Measurements from ENCODE around the gene MYLK. TPM values are rescaled to one million over a fixed set of nuclear protein-coding genes. Genes with fewer than 3 reads are reported as not detected.

The MYLK gene
- total RNA-seq, 1 donor from 2014 or later = 24.3 TPM

GRCh38 chr3:123792473-123793201, 91.5 kb downstream of the MYLK start:
- DNase-seq (ENCODE audit: low read depth, low spot score) = no peak

GRCh38 chr3:123791898-123792297, 92.2 kb downstream of the MYLK start:
- DNase-seq (ENCODE audit: low read depth, low spot score) = no peak

DNA sequence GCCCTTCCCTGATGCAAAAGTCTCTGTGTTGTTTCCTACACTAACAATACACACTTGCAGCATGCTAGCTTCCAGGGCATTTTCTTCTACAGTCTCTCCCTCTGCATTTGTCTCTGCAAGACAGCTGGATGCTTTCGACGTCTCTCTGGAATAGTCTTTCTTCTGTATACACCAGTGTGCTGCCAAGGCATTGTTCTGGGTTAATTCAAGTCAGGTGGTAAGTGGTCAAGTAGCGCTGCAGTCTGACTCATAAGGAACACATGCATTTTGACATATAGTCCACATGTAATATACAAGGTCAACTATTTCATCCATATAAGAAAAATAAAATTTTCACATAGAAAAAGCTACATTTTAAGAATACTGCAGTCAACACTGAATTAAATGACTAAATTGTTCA, 92.7 kb downstream of the MYLK start:
- no peak for DNase-seq (ENCODE audit: low read depth, low spot score)

GRCh38 chr3:123791073-123791370, 93.1 kb downstream of the MYLK start:
- DNase-seq (ENCODE audit: low read depth, low spot score) = no peak

DNA sequence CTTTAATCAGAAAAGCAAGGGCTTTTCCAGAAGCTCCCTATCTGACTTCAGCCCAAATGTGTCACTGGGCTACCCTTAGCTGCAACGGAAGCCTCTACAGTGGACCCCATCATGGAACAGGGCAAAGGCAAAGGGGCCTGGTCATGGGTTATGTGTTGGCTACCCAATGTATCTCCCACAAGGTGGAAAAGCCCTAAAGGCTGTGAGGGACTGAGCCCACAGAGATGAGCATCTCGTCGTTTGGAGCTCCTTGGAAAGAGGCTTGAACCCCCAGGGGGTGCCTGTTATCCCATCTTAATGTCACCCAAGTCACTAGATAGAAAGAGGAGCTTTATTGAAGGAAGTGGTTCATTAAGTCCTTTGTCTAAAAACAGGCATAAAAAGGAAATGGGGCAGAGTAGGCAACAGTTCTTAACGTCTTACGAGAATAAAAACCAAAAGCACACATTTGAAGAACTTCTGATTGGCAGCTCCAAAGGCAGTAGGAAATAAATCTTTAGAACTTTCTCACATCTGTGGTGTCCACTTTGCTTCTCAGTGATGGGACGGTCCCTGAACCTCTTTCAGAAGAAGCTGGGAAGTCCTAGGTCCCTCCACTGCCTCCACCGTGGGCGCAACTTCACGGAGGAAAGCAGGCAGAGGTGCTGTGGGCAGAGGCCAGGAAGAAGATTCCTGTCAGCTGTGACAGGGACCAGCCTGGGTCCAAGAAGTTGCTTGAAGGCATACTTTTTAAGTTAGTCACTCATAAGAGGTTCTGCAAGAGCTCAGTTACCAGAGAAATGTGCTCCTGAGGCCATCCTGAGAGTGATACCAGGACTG, 93.7 kb downstream of the MYLK start:
- no peak for DNase-seq (ENCODE audit: low read depth, low spot score)

GRCh38 chr3:123789760-123790159, 94.4 kb downstream of the MYLK start:
- no peak for DNase-seq (ENCODE audit: low read depth, low spot score)

GRCh38 chr3:123789160-123789559, 95.0 kb downstream of the MYLK start:
- DNase-seq (ENCODE audit: low read depth, low spot score) = no peak

DNA sequence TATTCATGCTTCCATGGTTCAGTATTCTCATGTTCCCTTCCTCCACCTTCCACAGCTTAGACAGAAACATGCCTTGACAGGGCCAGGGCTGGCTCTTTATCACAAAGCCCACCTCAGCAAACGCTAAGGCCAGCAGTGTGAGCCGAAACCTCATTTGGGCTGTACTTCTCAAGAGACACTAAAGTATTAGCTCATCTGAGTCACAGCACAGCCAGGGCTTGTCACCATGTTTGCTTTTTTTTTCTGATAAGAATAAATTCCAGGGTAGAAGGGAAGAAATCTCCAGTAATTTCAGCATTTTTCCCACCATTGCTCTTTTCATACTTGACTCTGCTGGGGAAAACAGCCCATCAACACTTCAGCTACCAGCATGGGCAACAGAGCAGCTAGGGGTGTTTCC, 95.4 kb downstream of the MYLK start:
- DNase-seq (ENCODE audit: low read depth, low spot score) = no peak

GRCh38 chr3:123787133-123787532, 97.0 kb downstream of the MYLK start:
- no peak for DNase-seq (ENCODE audit: low read depth, low spot score)

DNA sequence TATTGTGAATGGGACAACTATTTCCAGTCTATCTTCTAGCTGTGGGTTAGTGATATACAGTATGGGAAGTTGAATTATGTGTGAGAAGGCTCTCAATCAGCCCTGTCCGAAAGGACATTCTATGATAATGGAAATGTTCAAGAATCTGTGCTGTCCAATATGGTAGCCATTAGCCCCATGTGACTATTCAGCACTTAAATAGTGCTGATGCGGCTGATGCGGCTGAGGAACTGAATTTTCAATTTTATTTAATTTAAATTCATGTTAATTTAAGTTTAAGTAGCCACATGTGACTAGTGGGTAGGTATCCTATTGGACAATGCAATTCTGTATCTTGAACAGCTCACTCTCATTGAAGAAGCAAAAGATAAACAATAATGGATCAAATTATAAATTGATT, 98.5 kb downstream of the MYLK start:
- no peak for DNase-seq (ENCODE audit: low read depth, low spot score)

DNA sequence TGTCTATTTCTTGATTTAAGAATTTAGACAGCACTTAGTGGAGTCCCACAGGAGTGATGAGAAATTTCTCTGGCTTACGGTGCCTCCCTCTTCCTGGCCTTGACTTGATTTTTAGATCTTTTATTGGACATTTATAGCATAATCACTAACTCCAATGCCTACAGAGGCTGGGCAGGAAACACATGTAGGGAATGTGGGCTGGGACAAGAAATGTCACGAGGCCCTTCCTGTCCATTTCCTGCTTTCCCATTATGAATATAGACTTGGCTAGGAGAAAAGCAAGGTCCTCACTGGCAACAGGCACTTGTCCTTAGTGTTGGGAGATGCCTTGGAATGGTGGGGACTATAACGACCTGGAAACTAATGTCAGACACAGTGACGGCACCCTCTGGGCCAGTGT, 100.3 kb downstream of the MYLK start:
- peak; percentile 56 for DNase-seq (ENCODE audit: low read depth, low spot score)

GRCh38 chr3:123783050-123783689, 101.0 kb downstream of the MYLK start:
- DNase-seq (ENCODE audit: low read depth, low spot score) = no peak

DNA sequence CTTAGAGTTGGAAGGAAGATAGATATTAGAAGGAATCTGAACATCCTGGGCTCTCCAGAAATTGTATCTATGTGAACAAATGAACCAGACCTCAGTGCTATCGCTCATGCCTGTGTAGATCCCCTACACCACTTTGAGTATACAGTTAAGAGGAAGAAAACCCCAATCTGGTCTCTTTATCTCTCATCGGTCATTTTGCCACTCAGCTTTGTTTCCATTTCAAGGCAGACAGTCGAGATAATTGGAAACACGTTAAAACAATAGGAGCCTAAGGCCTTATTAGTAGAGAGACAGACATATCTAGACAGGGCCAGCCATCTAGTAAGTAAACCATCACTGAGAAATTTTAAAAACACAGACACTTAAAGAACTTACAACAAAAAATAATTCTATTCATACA, 101.6 kb downstream of the MYLK start:
- no peak for DNase-seq (ENCODE audit: low read depth, low spot score)

DNA sequence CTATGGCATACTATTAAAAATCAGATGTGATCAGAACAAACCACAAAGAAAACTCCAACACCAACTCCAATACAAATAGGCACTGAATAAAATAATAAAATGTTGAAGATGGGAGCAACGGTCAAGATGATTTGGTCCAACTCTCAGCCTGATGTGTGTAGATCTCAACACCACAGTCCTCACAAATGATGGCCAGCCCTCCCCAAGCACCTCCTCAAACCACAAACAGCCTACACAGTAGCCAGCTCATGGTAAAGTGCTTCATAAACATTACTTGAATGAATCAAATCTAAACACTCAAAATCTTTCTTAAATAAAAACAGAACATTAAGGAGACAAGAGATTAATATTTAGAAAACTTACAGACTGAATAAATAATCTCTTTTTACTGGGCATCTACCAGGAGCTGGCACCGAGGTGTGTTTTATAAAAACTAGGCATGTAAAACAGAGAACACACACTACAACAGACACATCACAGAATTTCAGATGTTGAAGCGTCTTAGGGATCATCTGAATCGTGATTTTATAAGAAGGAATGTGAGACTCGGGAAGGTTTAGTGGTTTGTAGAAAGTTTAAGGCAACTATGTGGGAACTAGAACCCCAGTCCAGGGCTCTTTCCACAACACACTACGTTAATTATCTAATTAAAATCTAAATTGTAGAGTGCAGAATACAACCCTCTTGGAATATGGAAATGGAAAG, 102.4 kb downstream of the MYLK start:
- DNase-seq (ENCODE audit: low read depth, low spot score) = no peak

DNA sequence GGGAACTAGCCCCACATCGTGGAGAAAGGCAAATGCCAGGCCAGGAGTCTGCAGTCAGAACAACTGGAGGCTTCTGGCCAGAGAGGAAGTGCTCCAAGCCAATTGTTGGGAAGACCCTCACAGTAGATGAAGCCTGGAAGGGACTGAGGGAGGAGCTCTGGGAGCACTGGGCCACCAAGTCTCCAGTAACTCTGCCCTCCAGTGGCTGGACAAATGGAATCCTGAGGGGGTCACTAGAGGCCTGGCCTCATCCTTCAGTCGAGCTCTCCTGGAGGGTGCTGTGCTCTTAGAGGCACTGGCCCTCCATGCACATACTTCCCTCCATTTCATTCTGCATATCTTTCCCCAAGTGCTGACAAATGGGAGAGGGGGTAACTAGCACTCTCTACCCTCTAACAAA, 103.0 kb downstream of the MYLK start:
- DNase-seq (ENCODE audit: low read depth, low spot score) = no peak

GRCh38 chr3:123780656-123781055, 103.5 kb downstream of the MYLK start:
- DNase-seq (ENCODE audit: low read depth, low spot score) = no peak

DNA sequence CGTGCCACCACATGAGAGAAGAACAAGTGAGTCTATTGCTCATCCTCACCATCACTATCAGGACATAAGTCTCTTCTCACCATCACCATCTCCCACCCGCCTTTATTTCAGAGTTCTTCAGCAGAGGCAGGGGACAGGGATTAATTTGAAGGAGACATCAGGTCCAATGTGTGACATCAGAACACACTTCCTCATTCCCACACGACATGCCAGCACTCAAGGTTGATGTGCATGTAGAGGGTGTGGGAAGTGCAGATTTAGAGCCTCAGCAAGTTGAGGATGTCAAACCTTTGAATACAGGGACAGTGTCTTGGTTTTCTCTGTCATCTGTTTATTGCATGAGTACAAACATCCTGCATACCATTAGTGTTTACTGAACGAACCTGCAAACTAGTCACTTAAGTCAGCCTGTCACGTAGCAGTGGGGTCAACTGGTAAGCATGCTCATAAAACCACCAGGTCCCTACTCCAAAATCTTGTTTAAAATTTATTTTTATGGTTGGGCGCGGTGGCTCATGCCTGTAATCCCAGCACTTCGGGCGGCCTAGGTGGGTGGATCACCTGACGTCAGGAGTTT, 104.4 kb downstream of the MYLK start:
- DNase-seq (ENCODE audit: low read depth, low spot score) = no peak

DNA sequence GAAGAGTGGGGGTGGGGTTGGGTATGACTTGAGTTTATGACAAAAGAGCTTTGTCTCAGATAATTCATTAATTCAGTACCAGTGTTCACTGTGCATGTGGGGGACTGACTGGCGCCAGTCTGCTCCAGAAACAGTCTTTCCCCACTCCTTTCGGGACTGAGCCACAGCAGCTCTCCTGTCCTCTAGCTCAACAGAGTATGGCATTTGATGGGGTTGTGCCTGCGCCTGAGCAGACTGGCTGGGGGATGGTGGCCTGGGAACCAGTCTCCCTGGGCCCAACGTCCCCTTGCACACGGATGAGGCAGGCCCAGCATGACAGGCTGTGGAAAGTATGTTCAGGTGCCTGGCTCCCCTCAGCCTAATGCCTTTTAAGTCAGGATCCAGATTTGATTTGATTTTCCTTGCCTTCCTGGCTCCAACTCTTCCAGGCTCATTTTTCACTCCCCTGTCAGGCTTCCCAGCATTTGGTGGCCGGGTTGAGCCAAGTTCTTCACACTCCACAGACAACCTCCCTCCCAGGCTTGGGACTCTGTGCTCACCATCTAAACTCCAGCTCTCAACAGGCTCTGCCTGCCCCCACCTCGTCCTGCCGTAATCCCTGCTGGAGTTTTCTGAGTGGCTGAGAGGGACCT, 105.0 kb downstream of the MYLK start:
- no peak for DNase-seq (ENCODE audit: low read depth, low spot score)

GRCh38 chr3:123778525-123778924, 105.6 kb downstream of the MYLK start:
- no peak for DNase-seq (ENCODE audit: low read depth, low spot score)

DNA sequence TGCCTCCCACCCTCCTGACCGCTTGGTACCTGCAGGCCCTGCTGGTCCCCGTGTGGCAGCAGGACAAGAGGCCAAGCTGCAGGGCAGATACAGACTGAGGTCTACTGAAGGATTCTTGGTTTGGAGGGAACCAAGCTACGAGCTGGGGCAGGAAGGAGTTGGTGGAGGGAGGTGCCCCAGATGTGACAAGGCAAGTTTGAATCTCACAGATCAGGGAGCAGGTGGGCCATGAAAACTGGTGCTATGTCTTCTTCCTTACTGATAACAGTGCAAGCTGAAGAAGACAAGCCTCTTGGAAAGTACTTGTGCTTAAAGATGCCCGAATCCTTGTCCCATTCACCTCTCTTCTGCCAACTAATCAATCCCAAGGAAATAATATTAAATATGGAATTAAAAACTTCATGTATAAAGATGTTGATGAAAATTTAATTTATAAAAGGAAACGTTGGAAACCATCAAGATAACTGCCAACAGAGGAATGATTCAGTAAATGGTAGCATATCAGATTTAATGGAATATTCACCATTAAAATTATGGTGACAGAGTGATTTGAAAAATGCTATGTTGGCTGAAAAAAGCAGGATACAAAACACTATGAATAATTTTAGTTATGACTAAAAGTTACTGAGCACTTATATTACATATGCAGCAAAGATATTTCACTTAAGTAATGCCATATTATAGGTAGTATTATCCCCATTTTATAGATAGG, 107.9 kb downstream of the MYLK start:
- no peak for DNase-seq (ENCODE audit: low read depth, low spot score)

- DNase-seq (ENCODE audit: low read depth, low spot score) = no peak
Measured at GRCh38 chr3:123774474-123774873, 109.7 kb downstream of the MYLK start.
